ENCODE measurements around the gene APBB1IP.
"Not testable (repeated sequence)": the region's sequence is repeated elsewhere in the genome, so short reads cannot be mapped to it uniquely, and the experiment has no call there.

The APBB1IP gene

DNA sequence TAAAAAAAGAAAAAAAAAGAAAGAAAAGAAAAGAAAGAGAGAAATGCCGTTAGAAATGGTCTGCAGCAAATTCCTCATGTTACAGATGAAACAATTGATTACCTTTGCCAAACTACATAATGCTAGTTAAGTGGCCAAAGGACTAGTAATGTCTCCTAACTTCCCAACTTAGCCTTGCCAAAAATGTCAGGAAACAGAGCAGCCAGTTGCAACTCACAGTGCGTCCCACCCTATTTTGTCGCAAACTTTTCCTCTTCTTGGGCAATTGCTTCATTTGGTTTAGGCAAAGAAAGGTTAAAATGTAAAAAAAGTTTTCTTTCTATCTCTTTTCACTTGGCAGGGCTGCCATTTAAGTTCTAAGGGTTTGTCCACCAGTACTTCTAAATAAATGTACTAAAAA, 53.1 kb downstream of the APBB1IP start:
- H3K4me3 ChIP-seq (replicated peaks; ENCODE audit: insufficient read depth, low read length), result no peak overlapping the region
- TF ChIP-seq, protein P1, sequence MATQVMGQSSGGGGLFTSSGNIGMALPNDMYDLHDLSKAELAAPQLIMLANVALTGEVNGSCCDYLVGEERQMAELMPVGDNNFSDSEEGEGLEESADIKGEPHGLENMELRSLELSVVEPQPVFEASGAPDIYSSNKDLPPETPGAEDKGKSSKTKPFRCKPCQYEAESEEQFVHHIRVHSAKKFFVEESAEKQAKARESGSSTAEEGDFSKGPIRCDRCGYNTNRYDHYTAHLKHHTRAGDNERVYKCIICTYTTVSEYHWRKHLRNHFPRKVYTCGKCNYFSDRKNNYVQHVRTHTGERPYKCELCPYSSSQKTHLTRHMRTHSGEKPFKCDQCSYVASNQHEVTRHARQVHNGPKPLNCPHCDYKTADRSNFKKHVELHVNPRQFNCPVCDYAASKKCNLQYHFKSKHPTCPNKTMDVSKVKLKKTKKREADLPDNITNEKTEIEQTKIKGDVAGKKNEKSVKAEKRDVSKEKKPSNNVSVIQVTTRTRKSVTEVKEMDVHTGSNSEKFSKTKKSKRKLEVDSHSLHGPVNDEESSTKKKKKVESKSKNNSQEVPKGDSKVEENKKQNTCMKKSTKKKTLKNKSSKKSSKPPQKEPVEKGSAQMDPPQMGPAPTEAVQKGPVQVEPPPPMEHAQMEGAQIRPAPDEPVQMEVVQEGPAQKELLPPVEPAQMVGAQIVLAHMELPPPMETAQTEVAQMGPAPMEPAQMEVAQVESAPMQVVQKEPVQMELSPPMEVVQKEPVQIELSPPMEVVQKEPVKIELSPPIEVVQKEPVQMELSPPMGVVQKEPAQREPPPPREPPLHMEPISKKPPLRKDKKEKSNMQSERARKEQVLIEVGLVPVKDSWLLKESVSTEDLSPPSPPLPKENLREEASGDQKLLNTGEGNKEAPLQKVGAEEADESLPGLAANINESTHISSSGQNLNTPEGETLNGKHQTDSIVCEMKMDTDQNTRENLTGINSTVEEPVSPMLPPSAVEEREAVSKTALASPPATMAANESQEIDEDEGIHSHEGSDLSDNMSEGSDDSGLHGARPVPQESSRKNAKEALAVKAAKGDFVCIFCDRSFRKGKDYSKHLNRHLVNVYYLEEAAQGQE (IDR thresholded peaks at IDR 0.05; ENCODE audit: insufficient replicate concordance, low read depth), result no peak
- TF ChIP-seq, protein P2, sequence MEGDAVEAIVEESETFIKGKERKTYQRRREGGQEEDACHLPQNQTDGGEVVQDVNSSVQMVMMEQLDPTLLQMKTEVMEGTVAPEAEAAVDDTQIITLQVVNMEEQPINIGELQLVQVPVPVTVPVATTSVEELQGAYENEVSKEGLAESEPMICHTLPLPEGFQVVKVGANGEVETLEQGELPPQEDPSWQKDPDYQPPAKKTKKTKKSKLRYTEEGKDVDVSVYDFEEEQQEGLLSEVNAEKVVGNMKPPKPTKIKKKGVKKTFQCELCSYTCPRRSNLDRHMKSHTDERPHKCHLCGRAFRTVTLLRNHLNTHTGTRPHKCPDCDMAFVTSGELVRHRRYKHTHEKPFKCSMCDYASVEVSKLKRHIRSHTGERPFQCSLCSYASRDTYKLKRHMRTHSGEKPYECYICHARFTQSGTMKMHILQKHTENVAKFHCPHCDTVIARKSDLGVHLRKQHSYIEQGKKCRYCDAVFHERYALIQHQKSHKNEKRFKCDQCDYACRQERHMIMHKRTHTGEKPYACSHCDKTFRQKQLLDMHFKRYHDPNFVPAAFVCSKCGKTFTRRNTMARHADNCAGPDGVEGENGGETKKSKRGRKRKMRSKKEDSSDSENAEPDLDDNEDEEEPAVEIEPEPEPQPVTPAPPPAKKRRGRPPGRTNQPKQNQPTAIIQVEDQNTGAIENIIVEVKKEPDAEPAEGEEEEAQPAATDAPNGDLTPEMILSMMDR (IDR thresholded peaks at IDR 0.05; ENCODE audit: insufficient read depth, low read length), result no peak
- TF ChIP-seq GABPA (IDR thresholded peaks at IDR 0.05; ENCODE audit: low read depth) (no peak), SPI1 (IDR thresholded peaks at IDR 0.05; ENCODE audit: borderline replicate concordance, low read depth) (no peak), POLR2AphosphoS5 (IDR thresholded peaks at IDR 0.05; ENCODE audit: low read depth) (no peak)
- peak overlapping the region; percentile 30; the same call in 1 of the 2 replicates for H3K27ac ChIP-seq (replicated peaks)
- H3K27me3 ChIP-seq (ENCODE audit: insufficient read depth, poor library complexity, severe bottlenecking), result no peaks in the 10 kb centered on the region
- DNase-seq (ENCODE audit: low read depth in 1 of 2, low spot score in 1 of 2), result no peak

DNA sequence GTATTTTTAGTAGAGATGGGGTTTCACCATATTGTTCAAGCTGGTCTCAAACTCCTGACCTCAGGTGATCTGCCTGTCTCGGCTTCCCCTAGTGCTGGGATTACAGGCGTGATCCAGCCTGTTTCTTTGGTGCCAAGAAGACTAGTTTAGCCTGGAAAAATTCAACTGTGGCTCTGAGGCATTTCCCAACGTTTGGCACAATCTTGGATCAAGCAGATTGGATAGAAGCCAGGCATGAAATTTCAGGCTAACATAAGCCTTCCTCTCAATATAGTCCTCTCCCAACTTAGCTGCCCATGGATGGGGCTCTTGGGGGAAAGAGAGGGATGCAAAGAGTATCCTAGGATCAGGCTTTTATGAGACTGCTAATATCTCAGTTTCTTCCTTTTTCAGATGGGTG, 53.8 kb downstream of the APBB1IP start:
- Histone ChIP-seq H3K27ac (replicated peaks) (no peak overlapping the region), H3K4me3 (replicated peaks; ENCODE audit: insufficient read depth, low read length) (no peak overlapping the region), H3K27me3 (ENCODE audit: insufficient read depth, poor library complexity, severe bottlenecking) (no peaks in the 10 kb centered on the region)
- TF ChIP-seq SPI1 (IDR thresholded peaks at IDR 0.05; ENCODE audit: borderline replicate concordance, low read depth) (no peak), POLR2AphosphoS5 (IDR thresholded peaks at IDR 0.05; ENCODE audit: low read depth) (no peak), GABPA (IDR thresholded peaks at IDR 0.05; ENCODE audit: low read depth) (no peak)
- TF ChIP-seq, protein P2 (IDR thresholded peaks at IDR 0.05; ENCODE audit: insufficient read depth, low read length), result no peak
- TF ChIP-seq, protein P1 (IDR thresholded peaks at IDR 0.05; ENCODE audit: insufficient replicate concordance, low read depth), result no peak
- no peak for DNase-seq (ENCODE audit: low read depth in 1 of 2, low spot score in 1 of 2)

DNA sequence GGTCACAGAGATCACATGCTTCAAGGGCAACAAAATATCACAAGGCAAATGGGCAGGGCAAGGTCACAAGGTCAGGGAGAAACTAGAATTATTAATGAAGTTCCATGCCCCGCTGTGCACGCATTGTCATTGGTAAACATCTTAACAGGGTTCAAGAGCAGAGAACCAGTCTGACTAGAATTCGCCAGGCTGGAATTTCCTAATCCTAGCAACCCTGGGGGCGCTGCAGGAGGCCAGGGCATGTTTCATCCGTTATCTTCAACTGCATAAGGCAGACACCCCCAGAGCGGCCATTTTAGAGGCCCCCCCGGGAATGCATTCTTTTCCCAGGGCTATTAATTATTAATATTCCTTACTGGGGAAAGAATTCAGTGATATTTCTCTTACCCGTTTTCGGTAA, 54.6 kb downstream of the APBB1IP start:
- not testable (repeated sequence) for H3K27ac ChIP-seq (replicated peaks); DNase-seq (ENCODE audit: low read depth in 1 of 2, low spot score in 1 of 2); H3K27me3 ChIP-seq (ENCODE audit: insufficient read depth, poor library complexity, severe bottlenecking); H3K4me3 ChIP-seq (replicated peaks; ENCODE audit: insufficient read depth, low read length)

DNA sequence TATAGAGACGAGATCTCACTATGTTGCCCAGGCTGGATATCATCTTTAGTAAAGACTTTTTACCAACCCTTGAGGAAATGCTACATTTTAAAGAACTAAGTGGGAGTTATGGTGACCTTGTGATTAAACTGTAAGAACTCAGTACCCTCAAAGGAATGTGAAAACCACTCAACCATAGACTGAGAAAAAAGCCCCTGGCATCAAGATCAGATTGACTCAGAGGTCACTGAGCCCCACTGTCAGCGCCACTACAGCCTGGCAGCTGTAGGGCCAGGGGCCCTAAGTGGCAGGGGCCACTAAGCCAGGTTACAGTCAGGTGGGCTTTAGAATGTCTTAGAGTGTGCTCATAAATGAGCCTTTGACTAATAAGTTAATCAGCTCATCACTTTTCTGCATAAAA, 55.9 kb downstream of the APBB1IP start:
- H3K27me3 ChIP-seq (ENCODE audit: insufficient read depth, poor library complexity, severe bottlenecking), result no peaks in the 10 kb centered on the region
- TF ChIP-seq, protein P1 (IDR thresholded peaks at IDR 0.05; ENCODE audit: insufficient replicate concordance, low read depth), result no peak
- TF ChIP-seq GABPA (IDR thresholded peaks at IDR 0.05; ENCODE audit: low read depth) (no peak), SPI1 (IDR thresholded peaks at IDR 0.05; ENCODE audit: borderline replicate concordance, low read depth) (no peak), POLR2AphosphoS5 (IDR thresholded peaks at IDR 0.05; ENCODE audit: low read depth) (no peak)
- TF ChIP-seq, protein P2 (IDR thresholded peaks at IDR 0.05; ENCODE audit: insufficient read depth, low read length), result no peak
- DNase-seq (ENCODE audit: low read depth in 1 of 2, low spot score in 1 of 2), result no peak
- no peak overlapping the region for H3K4me3 ChIP-seq (replicated peaks; ENCODE audit: insufficient read depth, low read length)
- H3K27ac ChIP-seq (replicated peaks), result no peak overlapping the region
